Measurements from ENCODE around the gene CUL7.

Gene CUL7

GRCh38 chr6:43038727-43039126 lies 14.9 kb downstream of the CUL7 start:
- DNase-seq (no peak), ATAC-seq (ENCODE audit: insufficient read depth, low read depth) (no peak)
- Histone ChIP-seq H3K4me3 (ENCODE audit: low read depth in 1 of 2, low read length in 2 of 2) (no peak overlapping the region), H3K79me2 (ENCODE audit: insufficient read depth, low read length) (no peaks in the 10 kb centered on the region), H2AFZ (ENCODE audit: low read depth, low read length) (no peak overlapping the region), H3K27me3 (ENCODE audit: insufficient read depth, low read length, poor library complexity) (no peaks in the 10 kb centered on the region), H3K36me3 (ENCODE audit: insufficient read depth, low read length) (peaks cover 68% of the 10 kb centered on the region), H3K9ac (ENCODE audit: low read depth, low read length) (no peak overlapping the region), H3K4me1 (ENCODE audit: insufficient read depth, low read length) (no peaks in the 10 kb centered on the region), H3K27ac (ENCODE audit: low read length) (no peak overlapping the region), H4K20me1 (ENCODE audit: insufficient read depth, low read length) (no peaks in the 10 kb centered on the region; the same call in 1 of the 2 replicates), H3K4me2 (ENCODE audit: insufficient read depth, low read length) (no peak overlapping the region), H3K9me3 (ENCODE audit: insufficient read depth, low read length, severe bottlenecking) (no peaks in the 10 kb centered on the region)
- TF ChIP-seq CTCF (IDR thresholded peaks at IDR 0.05; ENCODE audit: borderline replicate concordance, extremely low read depth, low read length, poor library complexity, severe bottlenecking), result no peak
- no peak for TF ChIP-seq EZH2 (IDR thresholded peaks at IDR 0.05; ENCODE audit: borderline replicate concordance, low read depth, low read length, severe bottlenecking)

GRCh38 chr6:43037706-43038105 lies 15.9 kb downstream of the CUL7 start:
- no peak overlapping the region for H3K4me3 ChIP-seq (ENCODE audit: low read depth in 1 of 2, low read length in 2 of 2)
- H3K27ac ChIP-seq (ENCODE audit: low read length), result no peak overlapping the region
- no peaks in the 10 kb centered on the region for H3K79me2 ChIP-seq (ENCODE audit: insufficient read depth, low read length)
- no peaks in the 10 kb centered on the region for H3K9me3 ChIP-seq (ENCODE audit: insufficient read depth, low read length, severe bottlenecking)
- no peaks in the 10 kb centered on the region; the same call in 1 of the 2 replicates for H4K20me1 ChIP-seq (ENCODE audit: insufficient read depth, low read length)
- no peak for DNase-seq
- TF ChIP-seq EZH2 (IDR thresholded peaks at IDR 0.05; ENCODE audit: borderline replicate concordance, low read depth, low read length, severe bottlenecking) (no peak), CTCF (IDR thresholded peaks at IDR 0.05; ENCODE audit: borderline replicate concordance, extremely low read depth, low read length, poor library complexity, severe bottlenecking) (no peak)
- no peak overlapping the region for H2AFZ ChIP-seq (ENCODE audit: low read depth, low read length)
- H3K9ac ChIP-seq (ENCODE audit: low read depth, low read length), result no peak overlapping the region
- no peak for ATAC-seq (ENCODE audit: insufficient read depth, low read depth)
- no peaks in the 10 kb centered on the region for H3K27me3 ChIP-seq (ENCODE audit: insufficient read depth, low read length, poor library complexity)
- no peak overlapping the region for H3K4me2 ChIP-seq (ENCODE audit: insufficient read depth, low read length)
- peaks cover 63% of the 10 kb centered on the region for H3K36me3 ChIP-seq (ENCODE audit: insufficient read depth, low read length)
- no peaks in the 10 kb centered on the region for H3K4me1 ChIP-seq (ENCODE audit: insufficient read depth, low read length)

- no peaks in the 10 kb centered on the region for H3K27me3 ChIP-seq (ENCODE audit: insufficient read depth, low read length, poor library complexity)
- H3K9ac ChIP-seq (ENCODE audit: low read depth, low read length), result no peak overlapping the region
- H3K9me3 ChIP-seq (ENCODE audit: insufficient read depth, low read length, severe bottlenecking), result no peaks in the 10 kb centered on the region
- H3K4me3 ChIP-seq (ENCODE audit: low read depth in 1 of 2, low read length in 2 of 2), result no peak overlapping the region
- H3K27ac ChIP-seq (ENCODE audit: low read length), result no peak overlapping the region
- H3K79me2 ChIP-seq (ENCODE audit: insufficient read depth, low read length), result no peaks in the 10 kb centered on the region
- no peak for DNase-seq
- no peak for ATAC-seq (ENCODE audit: insufficient read depth, low read depth)
- no peaks in the 10 kb centered on the region; the same call in 1 of the 2 replicates for H4K20me1 ChIP-seq (ENCODE audit: insufficient read depth, low read length)
- peaks cover 66% of the 10 kb centered on the region for H3K36me3 ChIP-seq (ENCODE audit: insufficient read depth, low read length)
- H3K4me2 ChIP-seq (ENCODE audit: insufficient read depth, low read length), result no peak overlapping the region
- no peak overlapping the region for H2AFZ ChIP-seq (ENCODE audit: low read depth, low read length)
- TF ChIP-seq EZH2 (IDR thresholded peaks at IDR 0.05; ENCODE audit: borderline replicate concordance, low read depth, low read length, severe bottlenecking) (no peak), CTCF (IDR thresholded peaks at IDR 0.05; ENCODE audit: borderline replicate concordance, extremely low read depth, low read length, poor library complexity, severe bottlenecking) (no peak)
- no peaks in the 10 kb centered on the region for H3K4me1 ChIP-seq (ENCODE audit: insufficient read depth, low read length)
Measured at GRCh38 chr6:43037197-43037596, 16.5 kb downstream of the CUL7 start.

GRCh38 chr6:43036712-43037111 lies 16.9 kb downstream of the CUL7 start:
- peaks cover 71% of the 10 kb centered on the region for H3K36me3 ChIP-seq (ENCODE audit: insufficient read depth, low read length)
- DNase-seq (no peak), ATAC-seq (ENCODE audit: insufficient read depth, low read depth) (no peak)
- H3K4me1 ChIP-seq (ENCODE audit: insufficient read depth, low read length), result no peaks in the 10 kb centered on the region
- H2AFZ ChIP-seq (ENCODE audit: low read depth, low read length), result no peak overlapping the region
- H4K20me1 ChIP-seq (ENCODE audit: insufficient read depth, low read length), result no peaks in the 10 kb centered on the region; the same call in 1 of the 2 replicates
- H3K27me3 ChIP-seq (ENCODE audit: insufficient read depth, low read length, poor library complexity), result no peaks in the 10 kb centered on the region
- no peak overlapping the region for H3K27ac ChIP-seq (ENCODE audit: low read length)
- H3K4me3 ChIP-seq (ENCODE audit: low read depth in 1 of 2, low read length in 2 of 2), result no peak overlapping the region
- no peak overlapping the region for H3K4me2 ChIP-seq (ENCODE audit: insufficient read depth, low read length)
- no peak overlapping the region for H3K9ac ChIP-seq (ENCODE audit: low read depth, low read length)
- no peaks in the 10 kb centered on the region for H3K79me2 ChIP-seq (ENCODE audit: insufficient read depth, low read length)
- H3K9me3 ChIP-seq (ENCODE audit: insufficient read depth, low read length, severe bottlenecking), result no peaks in the 10 kb centered on the region
- no peak for TF ChIP-seq CTCF (IDR thresholded peaks at IDR 0.05; ENCODE audit: borderline replicate concordance, extremely low read depth, low read length, poor library complexity, severe bottlenecking)
